OCI-M2 (cell line): ENCODE measurements around the gene SHISAL1.
"Not testable (repeated sequence)": the region's sequence is repeated elsewhere in the genome, so short reads cannot be mapped to it uniquely, and the experiment has no call there.

Source experiments
- DNase-seq: peaks from one replicate; lab custom pipeline; 2025; ENCODE audit not compliant: unreplicated experiment; lab: John Stamatoyannopoulos, UW

Gene SHISAL1

DNA sequence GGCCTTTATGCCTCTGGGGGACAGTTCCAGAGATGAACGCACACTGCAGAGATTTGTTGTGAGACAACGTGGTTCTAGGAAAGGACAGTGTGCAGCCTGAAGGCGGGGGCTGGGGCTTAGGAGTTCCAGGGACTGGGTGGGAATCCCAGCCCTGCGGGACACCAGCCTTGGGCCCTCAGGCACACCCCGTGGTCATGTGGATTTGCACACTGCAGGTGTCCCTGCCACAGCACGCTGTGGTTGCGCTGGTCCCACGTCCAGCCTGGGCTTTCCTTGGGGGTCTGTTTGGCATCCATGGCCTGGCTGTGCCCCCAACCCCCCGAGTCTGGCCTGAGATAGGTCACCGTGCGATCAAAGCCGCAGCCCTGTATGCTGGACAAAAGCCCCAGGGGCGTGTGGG lies 7.3 kb downstream of the SHISAL1 start:
- no peak for DNase-seq

DNA sequence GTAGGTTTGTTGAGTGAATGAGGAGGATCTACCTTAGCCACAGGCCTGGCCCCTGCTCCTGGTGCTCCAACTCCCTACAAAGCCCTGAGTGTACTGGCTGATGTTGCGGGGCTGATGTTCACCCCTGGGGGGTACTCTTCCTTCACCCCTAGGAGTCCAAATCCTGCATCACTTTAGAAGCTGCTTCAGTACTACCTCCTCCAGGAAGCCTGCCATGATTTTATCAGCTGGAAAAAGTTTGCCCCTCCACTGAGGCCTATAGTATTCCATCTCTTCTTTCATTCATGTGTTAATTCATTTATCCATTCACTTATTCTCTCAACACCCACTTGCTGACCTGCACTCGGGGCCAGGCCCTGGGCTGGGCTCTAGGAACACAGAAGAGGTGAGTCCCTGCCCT lies 7.8 kb downstream of the SHISAL1 start:
- no peak for DNase-seq

DNA sequence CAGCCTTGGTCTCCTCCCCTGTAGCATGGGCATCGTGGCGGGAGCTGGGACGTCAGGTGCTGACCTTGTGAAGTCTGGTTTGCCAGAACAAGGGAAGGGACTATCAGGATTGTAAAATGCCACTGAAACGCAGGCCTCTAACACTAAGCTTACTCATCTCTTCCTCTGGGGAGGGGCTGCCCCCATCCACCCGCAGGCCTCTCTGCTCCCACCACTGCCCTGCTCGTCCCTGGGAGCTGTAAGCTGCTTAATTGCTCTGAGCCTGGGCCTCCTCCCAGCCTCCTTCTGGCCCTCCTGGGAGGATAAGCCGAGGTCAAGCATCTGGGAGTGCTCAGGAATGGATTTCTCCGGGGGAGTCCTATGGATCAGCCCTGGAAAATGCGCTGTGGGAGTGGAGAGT lies 8.4 kb downstream of the SHISAL1 start:
- DNase-seq, result no peak

DNA sequence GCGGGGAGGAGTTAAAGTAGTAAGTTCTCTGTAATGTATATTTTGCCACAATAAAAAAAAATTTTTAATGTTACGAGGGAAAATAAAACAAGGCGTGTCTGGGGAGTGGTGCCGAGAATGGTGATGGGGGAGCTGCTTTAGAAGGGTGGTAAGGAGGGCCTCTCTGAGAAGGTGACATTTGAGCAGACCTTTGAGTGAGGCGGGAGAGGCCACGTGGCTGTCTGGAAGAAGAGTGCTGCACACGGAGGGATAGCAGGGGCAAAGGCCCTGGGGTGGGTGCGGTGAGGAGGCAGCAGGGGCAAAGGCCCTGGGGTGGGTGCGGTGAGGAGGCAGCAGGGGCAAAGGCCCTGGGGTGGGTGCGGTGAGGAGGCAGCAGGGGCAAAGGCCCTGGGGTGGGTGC lies 10.4 kb downstream of the SHISAL1 start:
- DNase-seq, result not testable (repeated sequence)

DNA sequence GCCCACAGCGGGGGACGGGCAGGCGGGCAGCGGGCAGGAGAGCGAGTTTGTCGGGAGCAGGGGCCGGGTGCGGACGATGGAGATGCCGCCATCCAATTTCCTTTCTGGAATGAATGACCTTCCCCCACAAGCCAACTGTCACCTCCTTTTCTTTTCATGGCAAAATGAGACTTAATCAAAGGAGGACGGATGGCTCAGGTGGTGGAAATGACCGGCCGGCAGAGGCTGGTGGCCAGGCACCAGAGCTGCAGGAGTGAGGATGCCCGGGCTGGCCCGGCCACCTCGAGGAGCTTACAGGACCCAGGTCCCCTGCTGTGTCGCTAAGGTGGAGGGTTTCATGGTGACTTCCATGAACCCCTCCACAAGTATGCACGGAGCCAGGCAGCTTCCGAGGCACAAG lies 11.7 kb downstream of the SHISAL1 start:
- DNase-seq, result no peak

DNA sequence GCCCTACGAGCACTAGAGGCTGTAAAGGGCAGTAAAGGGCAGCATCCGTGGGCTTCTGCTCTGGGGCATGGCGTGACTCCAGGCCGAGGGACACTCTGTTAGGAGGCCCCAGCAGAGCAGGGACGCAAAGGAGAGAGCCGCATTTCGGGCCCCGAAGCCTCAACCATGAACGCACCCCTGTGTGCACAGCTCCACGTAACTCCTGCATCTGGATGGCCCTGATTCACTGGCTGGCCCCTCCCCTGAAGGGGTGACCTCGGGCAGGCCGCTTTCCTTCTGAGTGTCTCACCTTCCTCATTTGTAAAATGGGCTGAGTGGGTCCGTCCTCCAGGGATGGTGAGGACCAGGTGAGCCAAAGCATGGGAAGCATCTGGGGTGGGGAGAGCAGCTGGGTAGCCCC lies 13.6 kb downstream of the SHISAL1 start:
- no peak for DNase-seq

DNA sequence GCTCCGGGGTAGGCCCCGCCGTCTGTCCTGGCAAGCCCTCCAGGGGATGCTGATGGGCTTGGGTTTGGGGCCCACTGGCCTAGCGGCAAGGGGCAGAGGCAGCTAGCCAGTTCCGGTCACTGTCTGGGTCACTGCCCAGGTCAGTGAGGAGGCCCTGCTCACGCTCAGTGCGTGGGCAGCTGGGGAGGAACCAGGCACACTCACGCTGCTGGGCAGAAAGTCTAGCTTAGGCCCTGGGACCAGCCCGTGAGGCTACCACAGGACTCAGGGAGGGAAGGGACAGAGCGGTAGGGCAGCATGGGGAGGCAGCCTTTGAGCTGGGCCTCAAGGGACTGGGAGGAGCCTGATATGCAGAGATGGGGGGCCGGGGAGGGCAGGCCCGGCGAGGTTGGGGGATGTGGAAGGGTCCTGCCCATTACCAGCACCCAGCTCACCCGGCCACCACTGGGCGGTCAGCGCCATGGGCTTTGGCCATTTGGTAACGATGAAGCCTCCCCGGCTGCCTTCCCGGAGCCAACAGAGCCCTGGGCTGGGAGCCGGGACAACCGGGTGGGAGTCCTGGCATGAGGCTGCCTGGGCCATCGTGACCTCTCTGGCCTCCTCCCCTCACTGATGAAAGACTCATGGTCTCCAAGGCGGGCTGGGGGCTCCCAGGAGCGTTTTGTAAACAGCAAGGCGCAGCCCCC lies 14.2 kb downstream of the SHISAL1 start:
- DNase-seq, result no peak

DNA sequence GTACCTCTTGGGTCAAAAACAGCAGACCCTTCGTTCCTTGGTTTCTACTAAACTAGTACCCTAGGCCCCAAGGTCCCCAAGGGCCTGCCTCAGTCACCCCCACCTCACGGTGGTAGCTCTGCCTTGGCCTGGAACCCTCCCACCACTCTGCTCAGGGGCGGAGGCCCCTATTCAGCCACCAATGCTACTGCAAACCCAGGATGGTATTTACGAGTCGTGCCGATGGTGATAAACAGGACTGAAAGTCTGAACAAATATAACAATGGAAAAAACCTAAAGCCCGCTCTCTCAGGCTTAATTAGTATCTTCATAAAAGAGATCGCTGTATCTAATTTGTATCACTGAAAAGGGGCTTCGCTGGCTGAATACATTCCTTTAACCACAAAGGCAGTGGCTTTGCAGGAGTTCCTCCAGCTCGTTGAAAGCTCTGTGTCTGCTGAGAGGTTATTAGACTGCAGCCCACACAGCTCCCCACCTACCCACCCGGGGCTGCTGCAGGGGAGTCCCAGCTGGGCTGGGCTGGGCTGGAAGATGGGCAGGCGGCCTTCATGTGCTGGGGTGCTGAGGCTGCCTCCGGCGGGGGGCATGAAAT lies 15.2 kb downstream of the SHISAL1 start:
- no peak for DNase-seq

DNA sequence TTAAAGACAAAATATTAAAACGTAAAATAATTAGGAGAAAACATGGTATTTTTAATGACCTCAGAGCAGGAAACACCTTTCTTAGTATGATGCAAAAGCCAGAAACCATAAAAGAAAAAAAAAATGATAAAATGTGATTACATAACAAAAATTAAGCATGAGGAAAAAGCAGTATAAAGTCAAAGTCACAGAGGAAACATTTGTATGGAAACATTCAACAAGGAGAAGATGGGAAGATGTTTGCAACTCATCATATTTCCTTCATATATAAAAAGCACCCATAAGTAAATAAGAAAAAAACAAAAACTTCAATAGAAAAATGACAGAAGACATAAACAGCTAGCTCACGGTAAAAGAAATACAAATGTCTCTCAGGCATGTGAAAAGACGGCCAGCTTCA lies 17.3 kb downstream of the SHISAL1 start:
- no peak for DNase-seq

DNA sequence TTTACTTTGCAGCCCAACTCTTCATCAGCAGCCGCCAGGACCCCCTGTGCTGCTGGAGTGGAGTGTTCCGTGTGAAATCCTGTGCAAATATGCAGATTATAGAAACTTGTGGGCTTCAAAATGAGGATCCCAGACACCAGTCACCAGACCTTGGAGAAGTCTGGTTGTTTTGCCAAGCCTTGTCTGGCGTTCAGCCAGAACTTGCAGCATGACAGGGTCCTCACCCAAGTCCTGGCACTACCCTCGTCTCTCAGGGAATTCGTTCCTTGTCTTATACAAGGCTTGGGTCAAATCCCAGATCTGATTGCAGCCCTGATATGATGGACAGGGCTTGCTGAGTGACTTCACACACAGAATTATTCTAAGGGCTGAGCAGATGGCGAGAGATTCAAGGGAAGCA lies 18.9 kb downstream of the SHISAL1 start:
- no peak for DNase-seq

DNA sequence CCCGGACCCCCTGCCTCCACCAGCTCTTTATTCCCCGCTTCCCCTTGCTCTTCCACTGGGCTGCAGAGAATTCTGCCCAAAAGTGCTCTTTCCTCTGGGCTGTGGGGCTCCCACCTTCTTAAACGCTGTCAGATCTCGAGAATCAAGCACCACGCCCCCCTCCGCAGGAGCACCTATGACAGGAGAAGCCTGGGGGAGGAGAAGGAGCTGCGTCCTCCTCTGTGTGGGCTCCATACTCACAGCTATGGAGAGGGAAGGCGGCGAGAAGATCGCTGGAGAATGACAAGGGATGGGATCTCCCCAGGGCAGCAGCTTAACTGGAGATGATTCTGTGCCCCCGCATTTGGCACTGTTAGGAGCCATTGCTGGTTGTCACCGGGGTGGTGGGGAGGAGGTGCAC lies 19.7 kb downstream of the SHISAL1 start:
- DNase-seq, result no peak

DNA sequence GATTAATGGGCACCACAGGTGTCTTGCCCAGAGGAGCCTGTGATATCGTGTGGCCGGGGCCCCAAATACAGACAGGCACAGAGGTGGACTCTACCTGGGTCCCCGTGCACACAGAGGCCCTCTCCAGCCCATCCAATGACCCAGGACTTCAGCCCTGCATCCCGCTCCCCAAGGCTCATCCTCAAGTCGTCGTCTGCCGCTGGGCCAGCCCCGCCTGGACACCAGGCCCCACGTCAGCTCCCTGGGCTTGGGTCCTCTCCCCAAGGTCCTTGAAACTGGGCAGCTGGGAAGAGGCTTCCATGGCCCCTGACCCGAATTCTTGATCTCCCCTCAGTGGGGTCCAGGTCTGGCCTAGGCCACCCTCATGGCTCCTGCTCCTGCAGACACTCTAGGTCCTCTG lies 20.2 kb downstream of the SHISAL1 start:
- DNase-seq, result no peak

DNA sequence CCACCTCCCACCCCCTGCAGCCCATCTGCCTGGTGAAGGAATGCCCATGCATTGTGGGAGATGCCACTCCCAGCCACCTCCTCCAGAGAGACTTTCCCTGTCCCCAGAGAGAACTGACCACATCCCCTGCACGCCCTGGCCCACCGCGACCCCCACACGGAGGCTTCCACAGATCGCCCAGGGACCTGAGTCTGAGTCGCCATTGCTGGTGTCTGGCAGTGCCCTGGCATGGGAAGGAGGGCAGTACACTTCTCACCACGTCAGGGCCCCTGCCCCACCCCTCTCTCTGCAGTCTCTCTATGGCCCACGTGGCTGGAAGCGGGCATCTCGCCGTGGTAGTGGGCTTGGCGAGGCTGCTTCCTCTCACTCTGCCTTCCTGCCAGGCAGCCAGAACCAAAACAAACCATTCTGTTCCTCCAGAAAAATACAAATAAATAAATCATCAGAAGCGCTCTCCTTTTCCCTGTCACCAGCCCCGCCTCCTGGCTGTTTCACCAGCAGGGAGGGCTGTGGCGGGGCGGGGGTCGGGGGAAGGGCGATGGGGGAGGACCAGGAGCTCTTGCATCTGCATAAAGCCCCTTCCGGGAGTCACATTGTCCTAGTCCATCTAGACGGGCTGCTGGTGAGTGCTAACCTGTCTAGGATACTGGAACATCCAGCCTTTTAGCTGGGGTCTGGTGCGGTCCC lies 20.9 kb downstream of the SHISAL1 start:
- no peak for DNase-seq

DNA sequence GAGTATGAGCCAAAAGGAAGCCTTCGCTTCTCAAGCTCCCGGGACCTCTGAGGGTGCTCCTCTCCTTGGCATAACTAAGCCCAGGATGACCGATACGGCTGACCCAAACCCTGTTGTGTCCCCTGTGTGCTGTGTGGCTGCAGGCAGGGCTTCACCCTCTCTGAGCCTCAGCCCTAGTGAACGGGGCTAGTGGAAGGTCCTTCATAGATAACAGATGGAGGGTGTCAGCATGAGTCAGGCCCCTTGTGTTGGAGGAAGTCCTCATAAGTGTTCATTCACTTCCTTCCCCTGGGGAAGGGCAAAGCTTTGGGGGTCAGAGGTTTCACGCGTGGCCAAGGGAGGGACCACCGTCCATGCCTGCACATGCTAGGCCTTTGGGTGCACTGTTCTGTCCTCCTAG lies 21.5 kb downstream of the SHISAL1 start:
- no peak for DNase-seq

DNA sequence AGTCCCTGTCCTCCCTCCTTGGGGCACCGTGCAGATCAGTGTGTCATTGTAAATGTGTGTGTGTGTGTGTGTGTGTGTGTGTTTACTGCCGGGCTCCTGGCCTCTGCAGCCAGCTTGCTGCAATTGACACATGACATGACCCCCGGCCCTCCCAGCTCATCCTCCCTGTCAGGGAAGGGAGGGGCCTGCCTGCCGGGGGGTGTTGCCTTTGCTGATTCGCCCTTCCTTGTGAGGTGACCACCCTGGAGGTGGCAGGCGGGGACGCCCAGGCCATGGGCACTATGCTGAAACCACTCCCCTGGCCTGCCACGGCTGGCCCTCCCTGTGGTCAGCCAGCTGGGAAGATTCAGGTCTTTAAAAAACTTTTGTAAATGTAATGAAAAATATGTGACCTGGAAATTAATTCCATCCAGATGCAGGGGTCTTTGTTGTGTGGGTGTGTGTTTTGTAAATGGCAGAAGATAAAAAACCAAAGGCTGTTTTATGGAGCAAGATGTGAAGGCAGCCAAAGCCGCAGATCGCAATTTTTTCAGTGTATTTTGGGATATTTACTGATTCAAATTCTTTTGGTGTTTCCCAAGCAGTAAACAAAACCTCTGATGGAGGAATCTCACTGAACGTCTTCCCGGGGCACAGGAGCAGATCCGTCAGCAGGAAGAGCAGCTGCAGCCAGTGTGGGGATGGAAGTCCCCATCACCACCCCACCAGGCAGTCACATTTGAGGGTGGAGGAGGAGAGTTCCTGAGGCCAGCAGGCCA lies 23.2 kb downstream of the SHISAL1 start:
- DNase-seq, result no peak

DNA sequence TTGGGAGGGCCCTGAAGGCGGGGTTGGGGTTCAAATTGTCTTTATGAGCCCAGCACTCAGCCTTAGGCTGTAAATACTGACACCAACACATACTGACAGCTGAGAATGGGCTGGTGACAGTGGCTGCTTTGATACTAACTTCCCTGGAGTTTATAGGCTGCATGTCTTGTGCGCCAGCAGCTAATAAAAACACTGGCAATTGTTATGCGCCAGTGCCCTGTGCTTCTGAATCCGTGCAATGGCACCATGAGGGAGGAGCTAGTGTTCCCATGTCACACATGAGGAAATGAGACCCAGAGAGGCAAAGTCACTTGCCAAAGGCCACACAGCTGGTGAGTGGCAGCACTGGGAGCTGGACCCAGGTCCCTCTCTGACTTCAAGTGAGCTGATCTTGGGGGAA lies 23.8 kb downstream of the SHISAL1 start:
- no peak for DNase-seq

DNA sequence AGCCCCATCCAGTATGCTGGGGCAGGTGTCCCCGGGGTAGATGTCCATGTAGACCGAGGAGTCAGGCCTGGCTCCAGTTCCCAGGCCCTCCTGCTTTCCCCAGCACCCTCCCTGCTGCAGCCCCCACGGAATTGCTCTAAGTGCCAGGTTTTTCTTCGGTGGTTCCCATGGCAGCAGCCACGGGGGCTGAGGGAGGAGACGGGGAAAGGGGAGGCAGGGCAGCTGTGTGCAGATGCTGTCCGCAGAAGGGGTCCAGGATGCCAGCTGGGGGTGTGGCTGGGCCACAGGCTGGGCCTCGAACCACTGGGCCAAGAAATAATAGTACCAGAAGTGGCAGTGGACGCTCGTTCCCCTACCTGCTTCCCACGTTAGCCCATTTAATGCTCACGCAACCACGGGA lies 25.0 kb downstream of the SHISAL1 start:
- DNase-seq, result no peak

DNA sequence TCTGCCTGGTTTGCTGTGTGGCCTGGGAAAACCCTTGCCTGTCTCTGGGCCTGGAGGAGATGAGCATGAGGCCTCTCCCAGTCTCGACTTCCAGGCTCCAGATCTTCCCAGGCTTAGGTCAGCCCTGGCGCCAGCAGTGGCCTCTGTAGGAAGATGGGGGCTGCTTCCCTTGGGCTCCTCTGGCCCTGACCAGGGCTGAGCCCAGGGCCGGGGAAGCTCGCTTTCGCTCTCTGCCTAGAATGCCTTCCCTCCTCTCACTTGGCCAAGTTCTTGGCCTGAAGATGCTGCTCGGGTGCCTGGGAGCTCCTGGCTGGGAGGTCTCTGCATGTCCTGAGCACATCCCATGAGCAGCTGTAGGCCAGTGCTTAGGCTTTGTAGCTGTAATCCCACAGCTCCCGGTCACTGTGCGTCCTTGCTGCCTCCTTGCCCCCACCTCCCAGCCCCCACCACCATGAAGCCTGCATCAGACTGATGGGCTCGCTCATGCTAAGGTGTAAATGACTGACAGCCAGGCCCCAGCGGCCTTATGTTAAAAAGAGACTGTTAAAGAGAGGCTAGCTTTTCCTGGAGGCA lies 25.5 kb downstream of the SHISAL1 start:
- DNase-seq, result no peak

DNA sequence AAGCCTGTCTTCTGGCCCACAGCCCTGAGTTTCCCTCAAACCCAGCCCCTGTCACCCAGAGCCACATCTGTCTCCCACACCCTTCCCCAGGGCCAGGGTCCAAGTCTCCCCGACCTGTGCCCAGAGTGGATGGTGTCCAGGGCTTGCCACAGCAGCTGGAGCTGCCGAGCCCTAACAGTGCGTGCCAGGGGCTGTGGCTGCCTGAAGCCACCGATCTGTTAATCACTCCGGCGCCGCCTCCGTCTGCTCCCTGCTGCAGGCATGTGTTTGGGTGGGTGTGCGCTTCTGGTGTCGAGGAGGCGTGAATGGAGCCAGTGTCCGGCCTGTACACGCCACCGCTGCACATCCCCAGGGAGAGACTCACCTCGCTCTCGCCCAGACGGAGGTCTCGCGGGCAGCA lies 26.1 kb downstream of the SHISAL1 start:
- no peak for DNase-seq

DNA sequence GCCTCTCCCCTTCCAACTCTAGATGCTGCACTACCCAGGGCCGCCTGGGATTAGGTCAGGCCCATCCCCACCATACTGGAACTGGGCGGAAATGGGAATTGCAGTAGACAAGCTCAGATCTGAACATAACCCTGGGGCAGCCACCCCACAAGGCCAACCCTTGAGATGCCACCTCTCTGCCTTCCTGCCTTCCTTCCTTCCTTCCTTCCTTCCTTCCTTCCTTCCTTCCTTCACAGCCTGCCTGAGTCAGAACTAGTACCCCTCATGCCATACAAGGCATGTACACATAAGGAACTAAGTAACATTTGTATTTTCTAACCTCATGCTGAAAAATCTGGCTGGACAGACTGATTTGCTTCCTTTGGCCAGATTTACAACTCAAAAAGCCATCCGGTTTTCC lies 28.0 kb downstream of the SHISAL1 start:
- DNase-seq, result no peak

DNA sequence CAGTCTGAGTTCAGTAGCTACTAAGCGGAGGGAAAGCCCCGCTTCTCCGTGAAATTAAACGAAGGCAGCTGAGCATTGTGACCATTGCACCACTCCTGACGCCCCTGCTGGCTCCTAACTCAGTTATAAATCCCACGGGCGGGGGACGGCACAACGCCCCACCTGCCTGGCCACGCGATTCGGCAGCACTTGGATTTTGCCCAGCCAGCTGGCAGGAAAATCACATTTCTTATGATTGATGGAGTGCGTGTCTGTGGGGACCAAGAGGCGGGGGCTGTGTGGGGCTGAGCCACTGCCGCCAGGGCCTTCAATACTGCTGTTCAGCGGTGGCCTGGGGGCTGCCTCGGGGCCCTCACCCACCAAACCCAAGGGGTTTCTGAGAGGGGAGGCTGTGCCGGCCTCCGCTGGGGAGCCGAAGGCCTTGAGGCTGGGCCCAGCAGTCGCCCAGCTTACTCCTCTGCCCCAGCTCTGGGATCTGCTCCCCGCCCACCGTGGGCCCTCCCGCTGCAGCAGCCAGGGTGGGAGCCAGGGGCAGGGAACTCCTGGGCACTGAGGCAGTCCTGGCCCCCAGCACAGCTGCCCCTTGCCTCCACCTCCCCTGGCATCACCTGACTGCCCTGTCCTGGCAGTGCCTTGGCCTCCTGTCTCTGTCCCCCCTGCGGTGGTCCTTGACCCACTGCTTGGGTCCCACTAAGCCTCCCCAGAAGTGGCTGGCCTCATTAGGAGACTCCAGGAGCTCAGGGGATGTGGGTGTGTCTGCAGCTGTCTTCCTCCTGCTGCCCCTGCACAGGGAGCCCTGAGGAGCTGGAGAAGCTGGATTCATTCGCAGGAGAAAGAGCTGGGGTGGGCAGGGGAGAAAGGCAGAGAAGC lies 30.7 kb downstream of the SHISAL1 start:
- no peak for DNase-seq
